ENCODE results near the gene ZNF664.

ZNF664 gene

DNA sequence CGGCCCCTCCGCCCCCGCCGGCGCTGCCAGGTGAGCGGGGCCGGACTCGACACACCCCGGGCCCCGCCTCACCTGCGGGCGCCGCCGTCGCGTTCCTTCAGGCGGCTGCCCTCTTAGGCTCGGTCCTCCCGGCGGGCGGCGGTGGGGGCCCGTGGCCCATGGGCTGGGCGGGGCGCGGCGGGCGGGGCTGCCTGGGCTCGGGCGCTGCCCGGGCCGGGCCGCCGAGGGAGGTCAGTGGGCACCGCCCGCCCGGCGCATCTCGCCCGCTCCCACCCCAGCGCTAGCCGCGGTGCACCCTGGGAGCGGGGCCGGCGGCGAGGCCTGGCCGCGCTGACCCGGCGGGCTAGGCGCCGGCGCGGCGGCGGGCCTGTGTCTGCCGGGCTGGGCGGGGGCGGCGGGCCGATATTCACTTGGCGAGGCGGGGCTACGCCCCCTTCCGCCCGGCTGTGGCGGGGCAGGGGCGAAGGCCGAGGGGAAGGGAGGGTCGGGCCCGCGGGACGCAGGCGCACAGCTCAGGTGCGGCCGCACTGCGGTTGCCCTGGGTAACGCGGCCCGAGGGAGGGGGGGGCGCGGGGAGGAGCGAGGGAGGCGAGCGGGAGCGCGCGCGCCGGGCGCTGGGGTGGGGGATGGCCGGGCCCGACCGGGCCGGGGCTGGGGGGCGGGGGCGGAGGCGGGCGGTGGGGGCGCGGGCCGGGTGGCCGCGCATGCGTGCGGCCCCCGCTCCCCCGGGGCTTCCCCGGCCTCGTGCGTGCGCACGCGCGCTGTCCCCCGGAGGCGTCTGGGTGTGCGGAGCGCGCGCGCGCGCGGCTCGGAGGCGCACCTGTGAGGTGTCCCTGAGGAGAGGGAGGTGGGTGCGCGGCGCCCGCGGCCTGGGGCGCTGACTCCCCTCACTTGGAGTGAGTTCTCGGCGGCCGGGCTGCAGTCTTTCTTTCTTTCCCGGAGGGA, at the start of gene ZNF664, which contains the start of gene CCDC92:
ZNF664 (plus strand) TSS at position 759 of the 945 bp plus-strand sequence. CDS start 38,930 bp downstream, outside the sequence.
CCDC92 (minus strand) TSS at position 375 of the 945 bp plus-strand sequence. CDS start 28,526 bp downstream, outside the sequence.
- DNase-seq (ENCODE audit: low spot score) = peak; percentile 96

DNA sequence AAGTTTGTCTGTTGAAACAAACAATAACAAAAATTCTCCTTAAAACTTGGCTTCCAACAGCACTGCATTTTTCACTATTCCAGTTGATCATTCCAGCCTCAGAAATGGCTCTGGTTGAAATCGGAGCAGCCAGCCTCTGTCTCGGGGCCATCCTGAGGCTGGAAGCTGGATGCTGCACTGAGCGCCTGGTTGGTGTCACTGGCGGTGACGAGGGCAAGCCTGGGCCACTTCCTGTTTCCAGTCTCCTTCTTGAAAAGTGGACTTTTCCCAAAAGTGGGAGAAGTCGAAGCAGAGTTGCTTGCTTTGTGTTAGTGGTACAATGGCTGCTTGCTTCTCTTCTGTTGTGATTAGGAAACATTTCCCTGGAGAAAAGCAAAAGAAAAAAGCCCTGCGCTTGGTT, 49.1 kb upstream of the ZNF664 start:
- no peak for DNase-seq (ENCODE audit: low spot score)

- DNase-seq (ENCODE audit: low spot score) = no peak
Measured at GRCh38 chr12:123924539-123924938, 48.5 kb upstream of the ZNF664 start.

DNA sequence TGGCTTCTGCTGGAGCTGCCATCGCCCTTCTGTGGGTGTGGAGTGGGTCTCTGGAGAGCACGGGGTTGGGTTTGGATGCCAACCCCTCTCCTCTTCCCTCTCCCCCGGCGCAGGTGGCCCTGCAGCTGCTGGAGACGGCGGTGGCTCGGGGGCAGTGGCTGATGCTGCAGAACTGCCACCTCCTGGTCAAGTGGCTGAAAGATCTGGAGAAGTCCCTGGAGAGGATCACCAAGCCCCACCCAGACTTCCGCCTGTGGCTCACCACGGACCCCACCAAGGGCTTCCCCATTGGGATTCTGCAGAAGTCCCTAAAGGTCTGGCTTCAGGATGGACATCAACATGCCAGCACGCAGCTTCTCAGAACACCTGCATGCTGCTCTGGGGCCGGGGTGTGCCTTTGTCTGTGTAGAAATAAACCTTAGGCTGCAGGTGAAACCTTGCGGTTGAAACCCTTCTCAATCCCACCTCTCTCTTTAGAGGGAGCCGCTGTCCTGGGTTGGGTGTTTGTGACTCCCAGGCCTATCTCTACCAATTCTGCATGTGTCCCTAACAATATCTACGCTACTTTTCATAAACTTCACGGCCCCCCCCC, 44.6 kb upstream of the ZNF664 start:
- DNase-seq (ENCODE audit: low spot score) = no peak

- no peak for DNase-seq (ENCODE audit: low spot score)
Measured at GRCh38 chr12:123928897-123929296, 44.1 kb upstream of the ZNF664 start.

- no peak for DNase-seq (ENCODE audit: low spot score)
Measured at GRCh38 chr12:123929946-123930583, 43.0 kb upstream of the ZNF664 start.

GRCh38 chr12:123931686-123932321, 41.2 kb upstream of the ZNF664 start:
- DNase-seq (ENCODE audit: low spot score) = peak; percentile 56

DNA sequence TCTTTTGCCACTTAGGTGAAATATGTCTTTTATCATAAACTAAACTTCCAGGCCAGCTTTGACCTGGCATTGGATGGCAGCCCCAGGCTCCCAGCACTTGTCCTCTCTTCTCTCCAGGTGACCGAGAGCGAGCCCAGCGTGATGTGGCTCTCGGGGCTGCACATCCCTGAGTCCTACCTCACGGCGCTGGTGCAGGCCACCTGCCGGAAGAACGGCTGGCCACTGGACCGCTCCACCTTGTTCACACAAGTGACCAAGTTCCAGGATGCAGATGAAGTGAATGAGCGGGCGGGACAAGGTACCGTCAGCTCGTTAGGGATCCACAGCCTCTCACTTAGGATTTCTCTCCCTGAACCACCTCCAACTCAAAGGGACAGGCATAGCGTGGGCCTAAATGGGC, 39.8 kb upstream of the ZNF664 start:
- no peak for DNase-seq (ENCODE audit: low spot score)

DNA sequence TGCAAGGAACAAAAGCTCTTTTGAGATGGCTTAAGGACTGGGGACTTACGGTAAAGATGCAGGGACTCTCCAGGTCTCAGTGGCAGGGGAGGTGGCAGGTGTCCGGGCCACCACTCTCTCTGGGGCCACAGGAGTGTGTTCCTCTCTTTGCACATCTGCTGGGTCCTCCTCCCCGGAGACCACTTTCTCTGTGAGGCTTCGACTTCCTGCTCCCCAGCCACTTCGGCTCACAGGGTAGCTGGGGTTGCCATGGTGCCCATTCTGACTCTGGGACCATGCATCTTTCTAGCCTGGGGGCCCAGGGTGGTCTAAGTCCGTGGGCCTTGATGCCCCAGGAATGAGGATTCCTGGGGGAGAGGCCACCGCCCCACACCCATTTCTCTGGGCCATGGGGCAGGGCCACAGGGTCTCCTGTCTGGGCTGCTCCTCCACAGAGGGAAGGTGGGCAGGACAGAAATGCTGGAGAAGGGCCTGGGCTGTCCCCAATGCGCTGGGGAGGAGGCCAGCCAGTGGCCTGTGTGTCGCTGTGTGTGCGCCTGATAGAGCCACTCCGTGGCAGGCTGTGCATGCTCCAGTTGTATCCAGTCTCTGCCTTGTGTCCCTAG, 38.9 kb upstream of the ZNF664 start:
- DNase-seq (ENCODE audit: low spot score) = no peak

DNA sequence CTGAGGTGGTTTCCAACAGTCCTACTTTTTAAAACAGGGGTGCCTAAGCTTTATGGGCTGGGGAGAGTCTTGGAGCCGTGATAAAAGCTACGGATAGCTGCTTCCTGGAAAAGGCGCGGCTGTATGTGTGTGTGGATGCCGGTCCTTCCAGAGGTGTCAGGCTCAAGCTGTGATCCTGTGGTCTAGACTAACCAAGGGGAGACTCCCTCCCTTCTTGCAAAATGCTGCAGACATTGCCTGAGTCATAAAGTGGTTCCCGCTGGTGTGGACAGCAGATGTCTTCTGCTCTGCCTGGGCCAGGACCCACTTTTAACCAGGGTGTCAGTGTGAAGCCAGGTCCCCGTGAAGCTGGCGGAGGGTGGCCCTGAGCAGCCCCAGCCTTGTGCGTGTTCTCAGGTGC, 38.2 kb upstream of the ZNF664 start:
- DNase-seq (ENCODE audit: low spot score) = no peak

DNA sequence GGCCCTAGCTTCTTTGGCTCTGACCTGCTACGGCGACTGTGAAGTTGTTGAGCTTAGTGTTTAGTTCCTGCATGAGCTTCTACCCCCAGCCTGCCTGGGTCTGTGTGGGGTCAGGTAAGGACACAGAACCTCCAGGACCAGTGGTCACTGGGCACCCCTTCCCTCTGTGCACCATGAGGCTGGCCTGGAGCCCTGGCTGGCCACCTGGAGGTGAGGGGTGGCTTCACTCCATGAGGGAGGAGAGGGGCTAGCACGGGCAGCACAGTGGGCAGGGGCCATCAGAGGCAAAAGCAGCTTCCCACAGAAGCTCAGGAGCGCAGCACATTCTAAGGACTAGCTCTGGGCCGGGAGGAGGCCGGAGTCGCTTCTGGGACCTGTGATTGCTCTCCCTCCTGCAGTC, 37.1 kb upstream of the ZNF664 start:
- DNase-seq (ENCODE audit: low spot score) = no peak

DNA sequence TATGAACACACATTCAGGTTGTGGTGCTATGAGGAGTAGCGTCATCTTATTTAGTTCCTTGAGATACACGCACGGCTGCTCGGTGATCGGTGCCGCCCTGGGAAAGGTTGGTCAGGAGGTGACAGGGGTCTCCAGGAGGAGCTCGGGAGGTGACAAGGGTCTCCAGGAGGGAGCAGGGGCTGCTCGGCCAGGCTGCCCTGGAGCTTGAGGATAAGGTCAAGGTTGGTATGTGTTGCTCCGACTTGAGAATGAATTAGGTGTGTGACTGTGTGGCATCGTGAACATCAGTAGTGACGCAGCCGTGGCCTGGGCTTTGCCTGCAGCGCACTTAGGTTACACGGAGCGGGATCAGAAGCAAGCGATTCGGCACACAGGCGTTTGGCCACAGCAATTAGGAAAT, 36.5 kb upstream of the ZNF664 start:
- DNase-seq (ENCODE audit: low spot score) = no peak

DNA sequence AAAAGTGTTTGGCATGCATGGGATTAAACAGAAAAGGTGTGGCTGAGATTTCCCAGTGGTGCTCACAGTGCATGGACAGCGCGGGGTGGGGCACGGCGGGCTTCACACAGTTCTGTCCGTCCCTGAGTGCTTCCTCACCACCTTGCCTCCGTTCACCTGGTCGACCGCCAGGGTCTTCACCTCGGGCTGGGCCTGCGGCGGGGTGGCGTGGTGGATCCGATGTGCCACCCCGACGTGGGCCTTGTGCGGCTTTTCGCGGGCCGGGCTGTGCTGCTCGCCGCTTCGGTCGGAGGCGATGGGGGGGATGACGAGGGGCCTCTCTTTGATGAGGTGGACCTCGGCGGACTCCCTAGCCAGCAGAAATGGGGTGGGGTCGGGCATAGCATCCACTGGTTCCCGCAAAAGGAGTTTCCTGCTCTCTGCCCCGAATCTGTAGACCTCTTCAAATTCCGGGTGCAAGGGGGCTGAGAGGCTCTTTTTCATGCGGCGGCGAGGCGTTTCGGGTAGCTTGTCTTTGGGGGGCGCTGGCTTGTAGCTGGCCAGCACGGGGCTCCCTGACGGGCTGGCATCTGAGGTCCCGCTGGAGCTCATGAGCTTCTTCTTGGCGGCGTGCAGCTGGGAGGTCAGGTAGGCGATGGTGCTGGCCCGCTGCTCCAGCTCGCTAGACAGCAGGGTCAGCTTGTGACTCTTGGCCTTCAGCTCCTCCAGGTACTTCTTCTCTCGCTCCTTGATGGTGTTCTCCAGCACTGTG, 35.9 kb upstream of the ZNF664 start:
- no peak for DNase-seq (ENCODE audit: low spot score)

DNA sequence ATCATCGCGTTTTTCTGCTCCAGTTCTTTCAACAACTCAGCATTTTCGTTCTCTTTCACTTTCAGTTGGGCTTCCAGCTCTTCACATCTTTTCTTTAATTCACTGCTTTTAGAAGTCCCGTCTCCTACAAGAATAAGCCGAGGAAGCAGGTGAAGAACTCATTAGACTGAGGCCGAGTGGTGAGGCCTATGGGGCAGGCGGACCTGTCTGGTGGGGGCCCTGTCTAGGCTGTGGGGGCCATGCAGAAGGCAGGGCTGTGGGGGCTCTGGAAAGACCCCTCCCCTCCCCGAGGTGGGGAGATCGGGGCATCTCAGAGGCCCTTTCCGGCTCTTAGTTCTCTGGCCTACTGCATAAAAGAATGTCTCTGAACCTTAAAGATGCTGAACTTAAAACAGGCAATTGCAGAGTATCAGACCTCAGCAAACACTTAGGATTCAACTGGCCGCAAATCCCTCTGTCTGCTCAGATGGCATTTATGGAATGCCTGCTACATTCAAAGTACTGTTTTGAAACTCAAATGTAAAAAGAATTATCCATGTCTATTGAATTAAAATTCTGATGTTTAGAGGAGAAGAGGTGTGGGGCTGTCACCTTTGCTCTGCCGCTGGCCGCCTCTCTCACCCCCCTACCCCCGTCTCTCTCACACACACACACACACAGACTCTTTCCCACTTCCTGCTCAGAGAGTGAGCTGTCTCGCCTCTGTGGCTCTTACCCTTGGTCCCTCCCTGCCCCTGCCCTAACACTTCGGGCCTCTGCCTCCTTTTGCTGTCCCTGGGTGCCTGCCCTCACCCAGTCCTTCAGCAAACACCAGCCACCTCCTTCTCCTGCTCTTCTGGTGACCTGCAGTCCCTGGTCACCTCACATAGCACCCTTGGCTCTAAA, 35.1 kb upstream of the ZNF664 start:
- DNase-seq (ENCODE audit: low spot score) = peak; percentile 67

DNA sequence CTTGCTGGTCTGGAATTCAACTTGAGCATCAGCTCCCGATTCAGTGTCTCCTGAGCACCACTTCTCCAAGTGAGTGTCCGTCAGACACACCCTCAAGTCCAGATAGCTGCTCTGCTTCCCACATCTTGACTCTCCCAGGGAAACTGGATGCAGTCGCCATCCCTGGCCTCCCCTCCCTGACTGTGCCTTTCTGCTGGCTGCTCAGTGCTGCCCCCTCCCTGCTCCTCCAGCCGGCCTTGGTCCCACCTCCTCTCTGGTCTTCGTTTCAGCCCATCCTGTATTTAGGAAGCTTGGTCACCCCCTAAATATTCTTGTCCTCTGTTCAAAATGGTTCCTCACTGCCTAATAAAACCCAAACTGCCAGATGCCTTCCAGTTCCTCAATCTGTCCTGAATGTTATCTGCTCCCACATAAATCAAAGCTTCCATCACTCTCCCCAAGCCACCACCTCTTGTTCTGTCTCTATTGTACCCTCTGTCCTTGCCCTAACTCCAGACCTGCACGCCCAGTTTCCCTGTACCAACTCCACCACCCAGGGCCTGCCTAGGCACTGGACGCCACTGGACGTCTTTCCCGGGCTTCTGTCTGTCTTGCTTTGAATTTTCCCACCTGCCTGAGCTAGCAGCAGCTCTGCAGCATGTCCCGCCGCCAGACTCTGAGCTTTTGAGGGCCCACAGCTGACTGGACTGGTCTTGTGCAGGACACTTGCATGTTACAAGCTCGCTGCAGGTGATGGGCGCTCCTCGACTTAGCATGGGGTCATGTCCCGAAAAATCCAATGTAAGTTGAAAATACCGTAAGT, 34.1 kb upstream of the ZNF664 start:
- no peak for DNase-seq (ENCODE audit: low spot score)

DNA sequence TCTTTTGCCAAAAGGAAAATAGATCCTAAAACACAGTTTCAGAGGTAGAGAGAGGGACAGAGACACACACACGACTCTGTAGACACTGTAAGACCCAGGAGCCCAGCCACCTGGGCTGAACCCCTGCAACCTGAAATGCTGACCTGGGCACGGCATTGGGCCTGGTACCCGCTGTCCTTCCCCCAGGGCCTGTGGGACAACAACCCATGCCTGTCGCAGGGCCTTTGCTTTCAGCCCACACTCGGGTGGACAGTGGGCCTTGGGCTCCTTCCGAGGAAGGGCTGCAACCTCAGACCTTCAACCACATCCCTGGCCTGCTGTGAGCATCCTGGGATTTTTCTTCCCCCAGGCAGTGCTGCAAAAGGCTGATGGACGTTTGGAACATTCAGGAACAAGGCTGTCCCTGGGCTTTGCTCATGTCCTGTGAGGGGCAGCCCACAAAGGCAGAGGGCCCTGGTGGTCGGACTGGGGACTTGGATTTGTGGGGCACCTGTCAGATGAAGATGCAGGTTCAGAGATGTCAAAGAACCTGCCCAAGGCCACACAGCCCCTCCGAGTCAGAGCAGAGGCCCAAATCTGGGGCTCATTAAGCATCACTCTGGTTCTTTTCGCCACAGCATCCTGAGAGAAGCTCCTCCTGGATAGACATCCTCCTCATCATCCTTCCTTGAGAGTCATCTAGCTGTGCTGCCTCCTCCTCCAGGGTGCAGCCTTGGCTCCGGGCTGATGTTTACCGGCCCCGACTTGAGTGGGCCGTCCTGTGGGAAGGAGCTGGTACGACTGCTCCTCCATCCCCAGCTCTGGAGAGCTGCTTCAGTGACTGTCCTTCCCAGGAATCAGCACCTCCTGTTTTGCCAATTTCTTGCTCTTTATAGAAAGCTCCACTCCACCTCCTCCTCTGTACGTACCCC, 33.0 kb upstream of the ZNF664 start:
- no peak for DNase-seq (ENCODE audit: low spot score)

DNA sequence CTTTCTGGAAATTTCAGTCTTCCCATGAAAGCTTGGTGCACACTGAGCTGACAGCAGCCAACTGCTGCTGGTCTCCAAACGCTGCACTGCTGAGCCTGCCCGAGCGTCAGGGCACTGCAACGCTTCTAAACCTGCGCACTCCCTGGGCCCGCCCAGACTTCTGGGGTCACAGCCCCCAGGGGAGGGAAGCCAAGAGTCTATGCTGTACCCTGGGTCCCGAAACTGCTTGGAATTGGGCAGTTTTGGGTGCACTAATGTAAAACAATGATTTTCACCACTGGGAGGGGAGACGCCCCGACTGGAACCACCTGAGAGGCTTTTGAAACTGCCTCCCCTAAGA, 32.4 kb upstream of the ZNF664 start:
- DNase-seq (ENCODE audit: low spot score) = no peak

GRCh38 chr12:123941000-123941399, 32.0 kb upstream of the ZNF664 start:
- no peak for DNase-seq (ENCODE audit: low spot score)
